Transverse colon (tissue), 3 donors: ENCODE results near the gene DPP10.

Experiments used
- POLR2A ChIP-seq: fragments of 450-650 bp; IDR thresholded peaks from one replicate; pipeline ENCODE4 v1.6.1; 2016; ENCODE audit warnings: antibody characterized with exemption, mild to moderate bottlenecking, moderate library complexity
- TF ChIP-seq, protein P1 (sequence below), 5 experiments: fragments of 200-600 bp in 3 of 5; fragments of 450-650 bp in 2 of 5; sonication (generic) in 3 of 5; IDR thresholded peaks; 1 replicate in 2 of 5; 2 replicates in 3 of 5; pipeline ENCODE4 v1.5.1; 2016 to 2017; ENCODE audit warnings: antibody characterized with exemption in 5 of 5, inconsistent platforms in 3 of 5, mild to moderate bottlenecking in 2 of 5, moderate library complexity in 1 of 5

DNA sequence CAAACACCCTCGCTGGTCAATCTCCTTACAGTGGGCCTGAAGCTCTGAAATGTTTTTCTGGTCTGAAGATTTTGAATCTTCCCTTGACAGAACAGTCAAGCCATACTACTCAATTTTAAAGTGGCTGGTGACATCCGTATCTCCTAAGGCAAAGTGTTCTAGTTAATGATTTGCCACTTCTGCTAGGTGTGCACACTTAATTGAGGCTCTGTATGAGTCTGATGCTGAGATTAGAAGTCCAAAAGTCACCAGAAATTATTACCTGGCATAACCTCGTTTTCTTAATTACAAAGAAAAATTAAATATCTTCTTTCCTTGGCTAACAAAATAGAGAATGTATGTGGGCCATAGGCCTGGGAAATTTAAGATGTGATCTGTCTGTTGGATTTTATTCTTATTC lies 104.1 kb downstream of the DPP10 start:
- no peak for TF ChIP-seq POLR2A
- TF ChIP-seq, protein P1, sequence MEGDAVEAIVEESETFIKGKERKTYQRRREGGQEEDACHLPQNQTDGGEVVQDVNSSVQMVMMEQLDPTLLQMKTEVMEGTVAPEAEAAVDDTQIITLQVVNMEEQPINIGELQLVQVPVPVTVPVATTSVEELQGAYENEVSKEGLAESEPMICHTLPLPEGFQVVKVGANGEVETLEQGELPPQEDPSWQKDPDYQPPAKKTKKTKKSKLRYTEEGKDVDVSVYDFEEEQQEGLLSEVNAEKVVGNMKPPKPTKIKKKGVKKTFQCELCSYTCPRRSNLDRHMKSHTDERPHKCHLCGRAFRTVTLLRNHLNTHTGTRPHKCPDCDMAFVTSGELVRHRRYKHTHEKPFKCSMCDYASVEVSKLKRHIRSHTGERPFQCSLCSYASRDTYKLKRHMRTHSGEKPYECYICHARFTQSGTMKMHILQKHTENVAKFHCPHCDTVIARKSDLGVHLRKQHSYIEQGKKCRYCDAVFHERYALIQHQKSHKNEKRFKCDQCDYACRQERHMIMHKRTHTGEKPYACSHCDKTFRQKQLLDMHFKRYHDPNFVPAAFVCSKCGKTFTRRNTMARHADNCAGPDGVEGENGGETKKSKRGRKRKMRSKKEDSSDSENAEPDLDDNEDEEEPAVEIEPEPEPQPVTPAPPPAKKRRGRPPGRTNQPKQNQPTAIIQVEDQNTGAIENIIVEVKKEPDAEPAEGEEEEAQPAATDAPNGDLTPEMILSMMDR (IDR thresholded peaks at IDR 0.05), result no peak
